ENCODE measurements around the gene RBL2.

DNA sequence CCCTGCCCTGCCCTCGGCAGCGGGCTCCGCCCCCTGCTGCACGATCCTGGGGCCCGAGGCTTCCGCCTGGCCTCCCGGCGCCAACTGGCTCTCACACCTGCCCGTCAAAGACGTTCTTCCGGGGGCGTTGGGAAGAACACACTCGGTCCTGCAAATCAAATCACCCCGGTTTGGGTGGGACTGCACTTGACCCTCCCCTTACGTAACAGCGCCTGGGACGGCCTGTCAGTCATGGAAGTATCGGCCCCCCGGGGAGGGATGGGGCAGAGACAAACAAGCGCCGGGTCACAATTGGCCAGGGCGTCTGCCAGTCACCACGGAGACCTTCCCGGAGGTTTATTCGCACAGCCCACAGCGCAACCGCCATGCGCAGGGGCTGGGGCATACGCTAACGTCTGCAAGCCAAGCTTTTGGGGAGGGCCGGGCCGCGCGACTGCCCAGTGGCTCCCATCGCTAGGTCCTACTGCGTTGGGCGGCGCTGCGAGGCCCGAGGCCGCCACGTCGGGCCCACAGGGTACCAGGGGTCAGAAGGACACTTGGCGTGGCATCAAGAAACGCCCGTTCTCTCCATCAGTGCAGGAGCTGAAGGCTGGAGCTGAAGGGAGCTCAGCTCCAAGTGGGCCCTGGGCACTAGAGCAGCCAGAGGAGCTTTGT lies 69.1 kb downstream of the RBL2 start:
- TF ChIP-seq DIDO1 (tag; IDR thresholded peaks at IDR 0.05; ENCODE audit: low read depth), result no peak
- TF ChIP-seq, protein P1, sequence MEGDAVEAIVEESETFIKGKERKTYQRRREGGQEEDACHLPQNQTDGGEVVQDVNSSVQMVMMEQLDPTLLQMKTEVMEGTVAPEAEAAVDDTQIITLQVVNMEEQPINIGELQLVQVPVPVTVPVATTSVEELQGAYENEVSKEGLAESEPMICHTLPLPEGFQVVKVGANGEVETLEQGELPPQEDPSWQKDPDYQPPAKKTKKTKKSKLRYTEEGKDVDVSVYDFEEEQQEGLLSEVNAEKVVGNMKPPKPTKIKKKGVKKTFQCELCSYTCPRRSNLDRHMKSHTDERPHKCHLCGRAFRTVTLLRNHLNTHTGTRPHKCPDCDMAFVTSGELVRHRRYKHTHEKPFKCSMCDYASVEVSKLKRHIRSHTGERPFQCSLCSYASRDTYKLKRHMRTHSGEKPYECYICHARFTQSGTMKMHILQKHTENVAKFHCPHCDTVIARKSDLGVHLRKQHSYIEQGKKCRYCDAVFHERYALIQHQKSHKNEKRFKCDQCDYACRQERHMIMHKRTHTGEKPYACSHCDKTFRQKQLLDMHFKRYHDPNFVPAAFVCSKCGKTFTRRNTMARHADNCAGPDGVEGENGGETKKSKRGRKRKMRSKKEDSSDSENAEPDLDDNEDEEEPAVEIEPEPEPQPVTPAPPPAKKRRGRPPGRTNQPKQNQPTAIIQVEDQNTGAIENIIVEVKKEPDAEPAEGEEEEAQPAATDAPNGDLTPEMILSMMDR (IDR thresholded peaks at IDR 0.05 in 2 of 3, conservative IDR thresholded peaks at IDR 0.05 in 1 of 3; ENCODE audit: insufficient read depth in 2 of 3, low read depth in 1 of 3, low read length in 3 of 3), result 0 out of 6 replicates have a peak, but pooled peaks of 1 of the 3 experiments have one; percentile 3
- no peak for TF ChIP-seq MYBL2 (IDR thresholded peaks at IDR 0.05; ENCODE audit: low read depth)
- TF ChIP-seq MYBL2 (CRISPR knock-in tag; IDR thresholded peaks at IDR 0.05; ENCODE audit: borderline replicate concordance), result no peak
- TF ChIP-seq ZFP30 (CRISPR knock-in tag; IDR thresholded peaks at IDR 0.05; ENCODE audit: borderline replicate concordance), result no peak
